Testis (tissue), 5 donors: Measurements from ENCODE around the gene KMT2A. TPM values are rescaled to one million over a fixed set of nuclear protein-coding genes. Genes with fewer than 3 reads are reported as not detected.

ENCODE experiments used
- DNase-seq: peaks from one replicate; pipeline ENCODE4 v3.0.0-alpha.2; 2019
- H3K27ac ChIP-seq, 2 donors: fragments of 200-600 bp; sonication (generic); one replicate each; pipeline ENCODE4 v1.5.1; 2019
- H3K27me3 ChIP-seq: fragments of 200-600 bp; sonication (generic); one replicate; pipeline ENCODE4 v1.5.1; 2019
- H3K36me3 ChIP-seq: fragments of 200-600 bp; sonication (generic); one replicate; pipeline ENCODE4 v1.5.1; 2017; ENCODE audit warnings: low read depth; ENCODE audit errors: missing control alignments
- H3K4me1 ChIP-seq: fragments of 200-600 bp; sonication (generic); one replicate; pipeline ENCODE4 v1.5.1; 2019
- H3K4me3 ChIP-seq, 2 donors: fragments of 200-600 bp; sonication (generic); one replicate each; pipeline ENCODE4 v1.5.1; 2017 to 2019
- H3K9me3 ChIP-seq: fragments of 200-600 bp; sonication (generic); one replicate; pipeline ENCODE4 v1.5.1; 2017
- POLR2A ChIP-seq: fragments of 450-650 bp; IDR thresholded peaks from one replicate; pipeline ENCODE4 v1.6.1; 2017; ENCODE audit warnings: antibody characterized with exemption, mild to moderate bottlenecking, moderate library complexity
- WGBS, 2 donors: methylation state at CpG; one replicate each; pipeline ENCODE4 v1.1.5; 2018; 5-methylcytosine and 5-hydroxymethylcytosine counted together
- intact Hi-C: fragments of 100-400 bp; cut with DNase I; formaldehyde crosslinking; loops from one replicate; pipeline ENCODE4 v1.15.1; 2023; ENCODE audit warnings: low total_unique reads
- long read RNA-seq, 2 donors: transcript quantifications; one replicate each; lab custom pipeline, GENCODE V29; 2026
- polyA plus RNA-seq: library from polyadenylated mRNA; stranded (reverse); fragments of 350-450 nt; fragmentation: Illumina TruSeq; extraction: RNeasy Lipid Tissue Mini Kit (QIAGEN cat#74804); gene quantifications from one replicate; pipeline ENCODE4 v1.2.3, GENCODE V29; 2014; ENCODE audit warnings: low read depth, low replicate concordance; ENCODE audit not compliant: insufficient read depth
- total RNA-seq, 2 donors: library from RNA; depleted of rRNA; stranded (reverse); fragments of >200 nt; gene quantifications; one replicate each; pipeline ENCODE4 v1.2.3, GENCODE V29; 2016
- TF ChIP-seq, protein P1 (sequence below), 3 experiments: fragments of 450-650 bp in 2 of 3; fragments of 200-600 bp in 1 of 3; sonication (generic) in 1 of 3; IDR thresholded peaks; one replicate each; pipeline ENCODE4 v1.5.1; 2016 to 2019; ENCODE audit warnings: antibody characterized with exemption in 3 of 3, mild to moderate bottlenecking in 2 of 3, moderate library complexity in 1 of 3

KMT2A gene
- total RNA-seq (100 to 1,000 TPM; 106 to 107 TPM), polyA plus RNA-seq (22.7 TPM)
- long read RNA-seq, donor 1, partial matches to known transcripts = 5 of 12 reads
- long read RNA-seq, donor 1, other reads (novel, unspliced or antisense) = 0 of 12 reads
- long read RNA-seq, donor 2 = 0 reads

DNA sequence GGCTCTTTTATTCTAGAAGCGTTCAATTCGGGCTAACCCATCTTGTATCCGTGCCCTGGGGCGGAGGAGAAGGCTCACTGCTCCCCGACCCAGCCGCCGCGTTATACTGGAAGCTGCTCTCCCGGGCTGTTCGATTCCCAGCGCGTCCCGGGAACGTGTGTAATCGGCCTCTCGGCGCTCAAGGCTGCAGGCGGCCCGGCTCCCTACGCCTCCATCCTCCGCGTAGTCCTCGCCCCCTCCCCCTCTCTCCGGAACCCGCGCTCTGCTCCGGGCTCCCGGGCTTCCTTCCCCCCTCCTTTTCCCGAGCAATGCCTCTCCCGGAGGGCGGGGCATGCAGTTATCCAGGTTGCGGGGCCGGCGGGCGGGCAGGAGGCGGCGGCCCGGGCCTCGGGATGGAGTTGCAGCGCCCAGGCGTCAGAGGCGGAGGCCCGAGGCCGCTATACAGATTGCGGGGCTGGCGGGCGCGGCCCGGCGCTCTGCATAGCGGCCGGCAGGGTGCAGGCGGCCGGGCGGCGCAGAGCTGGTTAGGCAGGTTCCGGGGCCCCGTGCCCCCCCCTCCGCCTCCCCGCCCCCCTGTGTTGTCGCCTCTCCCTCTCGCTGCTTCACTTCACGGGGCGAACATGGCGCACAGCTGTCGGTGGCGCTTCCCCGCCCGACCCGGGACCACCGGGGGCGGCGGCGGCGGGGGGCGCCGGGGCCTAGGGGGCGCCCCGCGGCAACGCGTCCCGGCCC, at the start of gene KMT2A:
Gene KMT2A (plus strand): TSS at position 600 of the 732 bp plus-strand sequence. CDS start 21 bp downstream, at position 621.
- Histone ChIP-seq H3K9me3 (no peaks in the 10 kb centered on the region), H3K36me3 (no peaks in the 10 kb centered on the region), H3K4me3 (peak within 1 kb of the TSS; percentile 88 to 94), H3K27me3 (no peaks in the 10 kb centered on the region), H3K4me1 (peaks cover 20% of the 10 kb centered on the region), H3K27ac (peak within 1 kb of the TSS; percentile 96)
- peak; percentile 95 for DNase-seq
- no peak for TF ChIP-seq POLR2A
- TF ChIP-seq, protein P1, sequence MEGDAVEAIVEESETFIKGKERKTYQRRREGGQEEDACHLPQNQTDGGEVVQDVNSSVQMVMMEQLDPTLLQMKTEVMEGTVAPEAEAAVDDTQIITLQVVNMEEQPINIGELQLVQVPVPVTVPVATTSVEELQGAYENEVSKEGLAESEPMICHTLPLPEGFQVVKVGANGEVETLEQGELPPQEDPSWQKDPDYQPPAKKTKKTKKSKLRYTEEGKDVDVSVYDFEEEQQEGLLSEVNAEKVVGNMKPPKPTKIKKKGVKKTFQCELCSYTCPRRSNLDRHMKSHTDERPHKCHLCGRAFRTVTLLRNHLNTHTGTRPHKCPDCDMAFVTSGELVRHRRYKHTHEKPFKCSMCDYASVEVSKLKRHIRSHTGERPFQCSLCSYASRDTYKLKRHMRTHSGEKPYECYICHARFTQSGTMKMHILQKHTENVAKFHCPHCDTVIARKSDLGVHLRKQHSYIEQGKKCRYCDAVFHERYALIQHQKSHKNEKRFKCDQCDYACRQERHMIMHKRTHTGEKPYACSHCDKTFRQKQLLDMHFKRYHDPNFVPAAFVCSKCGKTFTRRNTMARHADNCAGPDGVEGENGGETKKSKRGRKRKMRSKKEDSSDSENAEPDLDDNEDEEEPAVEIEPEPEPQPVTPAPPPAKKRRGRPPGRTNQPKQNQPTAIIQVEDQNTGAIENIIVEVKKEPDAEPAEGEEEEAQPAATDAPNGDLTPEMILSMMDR (IDR thresholded peaks at IDR 0.05) = peak in 2 of 3 experiments; percentile 88 to 96
- WGBS, 2 donors = 0 to 1% methylated on average over 10 to 52 of the region's 83 CpGs
- intact Hi-C loops = no loop called here

DNA sequence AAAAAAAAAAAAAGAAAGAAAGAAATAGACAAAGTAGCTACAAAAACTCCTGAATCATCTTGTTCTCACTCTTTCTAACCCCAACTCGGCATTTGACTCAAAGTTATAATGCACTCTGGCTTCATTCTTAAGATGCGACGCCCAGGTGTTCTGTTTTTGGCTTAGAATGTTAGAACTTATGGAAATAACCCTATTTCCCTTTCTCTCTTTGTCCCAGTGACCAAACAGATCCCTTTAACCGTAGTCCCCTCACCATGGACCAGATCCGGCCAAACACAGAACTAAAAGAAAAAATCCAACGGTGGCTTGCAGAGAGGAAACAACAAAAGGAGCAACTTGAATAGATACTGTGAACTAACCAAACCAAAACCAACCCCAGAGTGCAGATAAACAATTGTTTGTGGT, 40.2 kb upstream of the KMT2A start:
- no peak overlapping the region for H3K27ac ChIP-seq
- 89 to 90% methylated on average over 6 of the region's 6 CpGs for WGBS, 2 donors
- no peaks in the 10 kb centered on the region for H3K9me3 ChIP-seq
- no peaks in the 10 kb centered on the region for H3K36me3 ChIP-seq
- DNase-seq = no peak
- no peak for TF ChIP-seq POLR2A
- TF ChIP-seq, protein P1 (IDR thresholded peaks at IDR 0.05) = no peak
- H3K4me3 ChIP-seq = no peak overlapping the region
- intact Hi-C loops = no loop called here
- H3K4me1 ChIP-seq = no peaks in the 10 kb centered on the region
- H3K27me3 ChIP-seq = no peaks in the 10 kb centered on the region

DNA sequence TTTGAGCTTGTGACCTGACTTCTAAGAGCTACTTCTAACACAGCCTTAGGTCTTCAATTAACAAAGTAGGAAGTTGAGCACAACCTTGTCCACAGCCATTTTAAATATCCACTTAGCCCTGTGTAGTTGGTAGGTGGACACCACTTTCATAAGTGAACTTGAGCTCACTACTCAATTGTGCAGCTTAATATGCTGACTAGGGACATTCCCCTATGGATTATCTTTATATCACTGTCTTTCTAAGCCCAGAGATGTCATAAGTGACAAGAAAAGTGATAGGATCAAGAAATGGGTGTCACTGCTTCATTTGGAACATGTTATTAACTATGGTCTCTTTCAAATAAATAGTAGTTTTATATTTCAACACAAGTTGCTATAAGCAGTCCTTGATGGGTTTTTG, 38.8 kb upstream of the KMT2A start:
- no peak for DNase-seq
- Histone ChIP-seq H3K27ac (no peak overlapping the region), H3K27me3 (no peaks in the 10 kb centered on the region), H3K36me3 (no peaks in the 10 kb centered on the region), H3K9me3 (no peaks in the 10 kb centered on the region), H3K4me3 (no peak overlapping the region), H3K4me1 (no peaks in the 10 kb centered on the region)
- intact Hi-C loops = no loop called here
- TF ChIP-seq, protein P1 (IDR thresholded peaks at IDR 0.05) = no peak
- no peak for TF ChIP-seq POLR2A

DNA sequence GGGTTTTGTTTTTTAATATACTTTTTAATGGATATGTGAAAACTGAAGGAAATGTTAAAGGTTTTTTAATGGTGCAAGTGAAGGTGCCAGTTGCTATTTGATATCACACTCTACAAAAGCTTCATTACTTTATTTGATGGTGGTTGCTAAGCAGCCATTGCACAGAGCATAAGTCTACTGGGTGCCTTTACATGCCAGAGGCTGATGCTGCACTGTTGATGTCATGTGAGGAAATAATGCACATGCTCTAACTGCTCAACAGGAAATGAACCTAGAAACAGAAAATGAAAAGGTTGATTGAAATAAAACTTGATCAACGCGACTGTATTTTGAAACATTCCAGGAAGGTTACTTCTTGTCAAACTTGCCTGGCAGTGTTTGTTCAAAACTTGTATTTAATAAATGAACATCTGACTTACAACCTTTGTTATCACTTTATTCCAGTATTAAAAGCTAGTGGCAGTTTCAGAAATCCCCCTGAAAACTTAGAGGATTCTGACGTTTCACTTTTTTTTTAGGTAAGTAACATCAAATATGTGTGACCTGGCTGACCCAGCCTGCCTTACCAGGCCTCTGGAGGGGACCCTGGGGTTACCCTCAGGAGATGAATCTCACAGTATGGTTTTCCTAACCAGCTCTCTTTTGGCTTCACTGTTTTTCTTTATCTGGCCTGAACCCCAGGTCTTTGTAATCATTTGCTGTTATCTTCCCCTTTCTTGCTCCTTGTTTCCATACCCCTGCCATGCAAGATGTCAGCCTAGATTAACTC, 37.3 kb upstream of the KMT2A start:
- no peak overlapping the region for H3K27ac ChIP-seq
- H3K4me1 ChIP-seq = peaks cover 13% of the 10 kb centered on the region
- H3K4me3 ChIP-seq = no peak overlapping the region
- WGBS, 2 donors = 74 to 77% methylated on average over 3 of the region's 3 CpGs
- no peaks in the 10 kb centered on the region for H3K36me3 ChIP-seq
- no peak for TF ChIP-seq POLR2A
- TF ChIP-seq, protein P1 (IDR thresholded peaks at IDR 0.05) = no peak
- no peak for DNase-seq
- intact Hi-C loops = no loop called here
- no peaks in the 10 kb centered on the region for H3K9me3 ChIP-seq
- no peaks in the 10 kb centered on the region for H3K27me3 ChIP-seq
